ENCODE results near the gene SH3GL2.

SH3GL2 gene

GRCh38 chr9:17578911-17579793 lies at the start of gene SH3GL2:
Gene SH3GL2, plus strand, starts transcription at chr9:17579066.
- in situ Hi-C loops (cut with HindIII; ENCODE audit: low sequenced_read_pairs), result no loop called here

- in situ Hi-C loops (cut with HindIII; ENCODE audit: low sequenced_read_pairs), result no loop called here
These were observed 47.1 kb upstream of the SH3GL2 start for GRCh38 chr9:17531642-17532254.

- in situ Hi-C loops (cut with HindIII; ENCODE audit: low sequenced_read_pairs), result no loop called here
These were observed 46.4 kb upstream of the SH3GL2 start for GRCh38 chr9:17532461-17532860.

- in situ Hi-C loops (cut with HindIII; ENCODE audit: low sequenced_read_pairs), result no loop called here
These were observed 43.7 kb upstream of the SH3GL2 start for GRCh38 chr9:17535176-17535575.

- in situ Hi-C loops (cut with HindIII; ENCODE audit: low sequenced_read_pairs), result no loop called here
These were observed 42.8 kb upstream of the SH3GL2 start for GRCh38 chr9:17536027-17536426.

- in situ Hi-C loops (cut with HindIII; ENCODE audit: low sequenced_read_pairs), result no loop called here
These were observed 27.8 kb upstream of the SH3GL2 start for GRCh38 chr9:17551023-17551422.

- in situ Hi-C loops (cut with HindIII; ENCODE audit: low sequenced_read_pairs), result no loop called here
These were observed 23.4 kb upstream of the SH3GL2 start for GRCh38 chr9:17555362-17556054.

- in situ Hi-C loops (cut with HindIII; ENCODE audit: low sequenced_read_pairs), result no loop called here
These were observed 22.6 kb upstream of the SH3GL2 start for GRCh38 chr9:17556255-17556654.

GRCh38 chr9:17556935-17557334 lies 21.9 kb upstream of the SH3GL2 start:
- in situ Hi-C loops (cut with HindIII; ENCODE audit: low sequenced_read_pairs), result no loop called here

GRCh38 chr9:17571825-17572224 lies 7.0 kb upstream of the SH3GL2 start:
- in situ Hi-C loops (cut with HindIII; ENCODE audit: low sequenced_read_pairs), result no loop called here

GRCh38 chr9:17574342-17574741 lies 4.5 kb upstream of the SH3GL2 start:
- in situ Hi-C loops (cut with HindIII; ENCODE audit: low sequenced_read_pairs), result no loop called here

GRCh38 chr9:17578577-17578910 lies 322 bp upstream of the SH3GL2 start:
- in situ Hi-C loops (cut with HindIII; ENCODE audit: low sequenced_read_pairs), result no loop called here

- in situ Hi-C loops (cut with HindIII; ENCODE audit: low sequenced_read_pairs), result no loop called here
These were observed 1.3 kb downstream of the SH3GL2 start for GRCh38 chr9:17580119-17580518.

- in situ Hi-C loops (cut with HindIII; ENCODE audit: low sequenced_read_pairs), result no loop called here
These were observed 8.2 kb downstream of the SH3GL2 start for GRCh38 chr9:17587113-17587512.

GRCh38 chr9:17588395-17588794 lies 9.5 kb downstream of the SH3GL2 start:
- in situ Hi-C loops (cut with HindIII; ENCODE audit: low sequenced_read_pairs), result no loop called here

- in situ Hi-C loops (cut with HindIII; ENCODE audit: low sequenced_read_pairs), result no loop called here
These were observed 10.1 kb downstream of the SH3GL2 start for GRCh38 chr9:17588941-17589340.

GRCh38 chr9:17589771-17590170 lies 10.9 kb downstream of the SH3GL2 start:
- in situ Hi-C loops (cut with HindIII; ENCODE audit: low sequenced_read_pairs), result no loop called here

GRCh38 chr9:17594961-17595360 lies 16.1 kb downstream of the SH3GL2 start:
- in situ Hi-C loops (cut with HindIII; ENCODE audit: low sequenced_read_pairs), result no loop called here

- in situ Hi-C loops (cut with HindIII; ENCODE audit: low sequenced_read_pairs), result no loop called here
These were observed 19.1 kb downstream of the SH3GL2 start for GRCh38 chr9:17597977-17598376.

GRCh38 chr9:17600962-17601593 lies 22.2 kb downstream of the SH3GL2 start:
- in situ Hi-C loops (cut with HindIII; ENCODE audit: low sequenced_read_pairs), result no loop called here

GRCh38 chr9:17604556-17604955 lies 25.7 kb downstream of the SH3GL2 start:
- in situ Hi-C loops (cut with HindIII; ENCODE audit: low sequenced_read_pairs), result no loop called here
